AG04449 (cell line): ENCODE data around the gene IL6.
"Not testable (repeated sequence)": the region's sequence is repeated elsewhere in the genome, so short reads cannot be mapped to it uniquely, and the experiment has no call there.

Experiments
- CTCF ChIA-PET: fragments of 350-600 bp; formaldehyde crosslinking; extraction: SDS; loops from one replicate; lab custom pipeline; 2021; ENCODE audit warnings: antibody characterized with exemption; lab: Yijun Ruan, JAX
- POLR2A ChIA-PET: fragments of 400-600, 350-600 bp; formaldehyde crosslinking; extraction: SDS; loops from one replicate; lab custom pipeline; 2020; ENCODE audit warnings: antibody characterized with exemption, inconsistent platforms; lab: Yijun Ruan, JAX
- DNase-seq: peaks from one replicate; pipeline ENCODE4 v3.0.0-alpha.2; 2010; ENCODE audit warnings: low read depth, low spot score
- H3K4me3 ChIP-seq: 2 replicates; pipeline ENCODE4 v1.5.1; 2011; ENCODE audit warnings: low read depth, mild to moderate bottlenecking, control low read depth, low read length
- CTCF ChIP-seq: IDR thresholded peaks from one replicate; pipeline ENCODE4 v1.5.1; 2011; ENCODE audit warnings: mild to moderate bottlenecking, moderate library complexity, low read length, control low read depth, inconsistent platforms; ENCODE audit not compliant: insufficient read depth; ENCODE audit errors: missing control alignments

The IL6 gene

GRCh38 chr7:22772885-22773284, 45.9 kb downstream of the IL6 start:
- POLR2A ChIA-PET, result no interaction called here
- TF ChIP-seq CTCF, result no peak
- CTCF ChIA-PET, result interaction anchor here (1.1 to 1.6 kb wide), 2 partner anchors 9 to 11 kb away, joined by 3 to 7 read pairs; no protein-coding TSS in a partner anchor
- no peak for DNase-seq
- no peak overlapping the region for H3K4me3 ChIP-seq

- CTCF ChIA-PET, result interaction anchor here (0.9 kb wide), 1 partner anchor 18 kb away, joined by 4 read pairs; no protein-coding TSS in a partner anchor
Measured at GRCh38 chr7:22776964-22777363, 50.0 kb downstream of the IL6 start.

GRCh38 chr7:22779730-22780323, 52.8 kb downstream of the IL6 start:
- H3K4me3 ChIP-seq, POLR2A ChIA-PET, DNase-seq: not testable (repeated sequence)
- CTCF ChIA-PET, result interaction anchor here (1.2 to 1.3 kb wide), 2 partner anchors 215 to 220 kb away, joined by 3 to 4 read pairs; no protein-coding TSS in a partner anchor

More at GRCh38 chr7:22776964-22777363, 50.0 kb downstream of the IL6 start:
- no peak for DNase-seq
- H3K4me3 ChIP-seq, result no peak overlapping the region
- no peak for TF ChIP-seq CTCF
- POLR2A ChIA-PET, result no interaction called here

GRCh38 chr7:22781230-22781711, 54.3 kb downstream of the IL6 start:
- DNase-seq, result peak; percentile 86
- TF ChIP-seq CTCF, result no peak
- H3K4me3 ChIP-seq, result no peak overlapping the region
- ChIA-PET CTCF (interaction anchor here (1.1 to 6.5 kb wide), 9 partner anchors 8 to 273 kb away, joined by 4 to 72 read pairs (median 7); partner anchors contain the start of gene IL6), POLR2A (interaction anchor here (0.8 to 1.9 kb wide), 6 partner anchors 49 to 220 kb away, joined by 3 to 5 read pairs (median 3); partner anchors contain the start of gene IL6)
